Suprapubic skin (tissue), 4 donors: ENCODE data around the gene CIRBP.

Experiments
- CTCF ChIP-seq, 2 donors: fragments of 200-600 bp in 1 of 2; fragments of 450-650 bp in 1 of 2; sonication (generic) in 1 of 2; IDR thresholded peaks; one replicate each; pipeline ENCODE4 v1.5.1; 2016 to 2019; ENCODE audit warnings: antibody characterized with exemption in 2 of 2, mild to moderate bottlenecking in 1 of 2, moderate library complexity in 1 of 2
- EP300 ChIP-seq: sonication (generic); formaldehyde crosslinking; IDR thresholded peaks from one replicate; pipeline ENCODE4 v1.6.1; 2017; ENCODE audit warnings: antibody characterized with exemption
- POLR2A ChIP-seq, 2 donors: fragments of 450-650 bp; IDR thresholded peaks; one replicate each; pipeline ENCODE4 v1.6.1; 2017; ENCODE audit warnings: antibody characterized with exemption in 2 of 2, mild to moderate bottlenecking in 2 of 2, moderate library complexity in 2 of 2
- POLR2AphosphoS5 ChIP-seq, 3 donors: sonication (generic); formaldehyde crosslinking; IDR thresholded peaks; one replicate each; pipeline ENCODE4 v1.6.1; 2017; ENCODE audit warnings: antibody characterized with exemption in 3 of 3

- no peak for TF ChIP-seq CTCF (IDR thresholded peaks at IDR 0.05)
- no peak for TF ChIP-seq POLR2A (IDR thresholded peaks at IDR 0.05)
- TF ChIP-seq POLR2AphosphoS5 (IDR thresholded peaks at IDR 0.05), result no peak
- no peak for TF ChIP-seq EP300
Observed at GRCh38 chr19:1271528-1272422, 2.6 kb downstream of the CIRBP start.
